ENCODE measurements around the gene IQGAP1. TPM values are rescaled to one million over a fixed set of nuclear protein-coding genes. Genes with fewer than 3 reads are reported as not detected.

The IQGAP1 gene
- total RNA-seq, 1 experiment from 2014 or later: 72.4 TPM

GRCh38 chr15:90463381-90463780, 75.3 kb downstream of the IQGAP1 start:
- H3K23me2 ChIP-seq (ENCODE audit: insufficient read length, low read depth, low read length, poor library complexity, severe bottlenecking): no peaks in the 10 kb centered on the region
- no peaks in the 10 kb centered on the region for H3K9me3 ChIP-seq (ENCODE audit: control insufficient read depth, low read depth, low read length)
- no peak overlapping the region for H3K18ac ChIP-seq (ENCODE audit: insufficient read length, low read depth, low read length)
- Mint-ChIP-seq H3K9me3 (no peaks in the 10 kb centered on the region), H3K4me1 (peaks cover 4 to 10% of the 10 kb centered on the region in 2 experiments; a peak in 3 of 4 replicates), H3K27ac (peak overlapping the region in 1 of 3 experiments; percentile 56; a peak in 1 of 7 replicates), H3K36me3 (ENCODE audit: insufficient read depth in 1 of 3, low read depth in 3 of 3) (peaks cover 0 to 45% (median 40%) of the 10 kb centered on the region in 3 experiments; a peak in 6 of 7 replicates), H3K27me3 (ENCODE audit: low read depth) (no peaks in the 10 kb centered on the region), H3K4me3 (no peak overlapping the region)
- no peaks in the 10 kb centered on the region for H3K27me3 ChIP-seq (ENCODE audit: insufficient read depth, low read length)
- H3K14ac ChIP-seq (ENCODE audit: insufficient read depth, low read length): no peak overlapping the region
- no peak overlapping the region for H4K5ac ChIP-seq (ENCODE audit: insufficient read length, low read depth, low read length)
- H3K9ac ChIP-seq (ENCODE audit: extremely low read depth, insufficient read length, low read length): no peak overlapping the region
- TF ChIP-seq CTCF (conservative IDR thresholded peaks at IDR 0.05): no peak
- WGBS (ENCODE audit: extremely low coverage, insufficient read length, low lambda C conversion rate): no CpG with 5 or more reads among the region's 3 CpGs
- no peak overlapping the region for H3K27ac ChIP-seq (ENCODE audit: insufficient read length, low read depth, low read length)
- no peak overlapping the region for H3T11ph ChIP-seq (ENCODE audit: low read length)
- no peak overlapping the region for H2BK20ac ChIP-seq (ENCODE audit: low read depth, low read length, poor library complexity, severe bottlenecking)
- no peaks in the 10 kb centered on the region for H3K79me2 ChIP-seq (ENCODE audit: insufficient read depth, low read length)
- no peak overlapping the region for H3K56ac ChIP-seq (ENCODE audit: insufficient read length, low read depth, low read length)
- no peak overlapping the region for H2AK5ac ChIP-seq (ENCODE audit: insufficient read length, low read length)
- no peak overlapping the region for H3K23ac ChIP-seq (ENCODE audit: insufficient read length, low read depth, low read length)
- H2BK5ac ChIP-seq (ENCODE audit: insufficient read length, low read length): no peak overlapping the region
- no peaks in the 10 kb centered on the region for H4K20me1 ChIP-seq (ENCODE audit: control insufficient read depth, insufficient read depth, insufficient read length)
- no peaks in the 10 kb centered on the region for H3K4me1 ChIP-seq (ENCODE audit: insufficient read depth, low read length)
- H3K79me1 ChIP-seq (ENCODE audit: insufficient read depth, low read depth, low read length, poor library complexity, severe bottlenecking): no peaks in the 10 kb centered on the region
- H2BK15ac ChIP-seq (ENCODE audit: low read depth, low read length): no peak overlapping the region
- no peak overlapping the region for H4K91ac ChIP-seq (ENCODE audit: insufficient read length, low read depth, low read length)
- no peak overlapping the region for H2BK120ac ChIP-seq (ENCODE audit: low read depth, low read length, poor library complexity, severe bottlenecking)
- no peak overlapping the region for H3K4ac ChIP-seq (ENCODE audit: low read depth, low read length)
- H2BK12ac ChIP-seq (ENCODE audit: insufficient read length, low read depth, low read length): no peak overlapping the region
- DNase-seq: no peak
- H2AFZ ChIP-seq (ENCODE audit: low read length): no peak overlapping the region
- H4K8ac ChIP-seq (replicated peaks; ENCODE audit: insufficient read length, low read depth, low read length): no peak overlapping the region
- no peak overlapping the region for H3K4me2 ChIP-seq (ENCODE audit: insufficient read depth, insufficient read length, low read length)

Data from H9 (cell line).